Measurements from ENCODE around the gene VWC2.

The VWC2 gene

DNA sequence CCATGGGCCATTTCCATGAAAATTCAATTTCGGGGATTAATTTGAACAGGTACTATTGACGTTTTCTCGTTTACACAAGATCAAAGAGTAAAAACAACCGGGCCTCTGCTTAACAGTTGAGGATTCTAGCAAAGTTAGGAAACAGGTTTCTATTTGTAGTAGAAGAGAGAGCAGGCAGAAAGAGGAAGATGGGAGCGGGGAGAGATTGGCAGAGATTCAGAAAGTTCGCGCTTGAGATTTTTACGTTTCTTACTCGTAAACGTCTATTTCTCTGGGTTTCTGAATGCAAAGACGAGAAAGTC is 571 bp upstream of the VWC2 start:
- Mint-ChIP-seq H3K4me3 (peak overlapping the region; percentile 88 to 97 (median 94)), H3K9me3 (no peaks in the 10 kb centered on the region), H3K4me1 (peaks cover 12% of the 10 kb centered on the region), H3K36me3 (ENCODE audit: low read depth) (no peaks in the 10 kb centered on the region), H3K27ac (peak overlapping the region in 2 of 3 experiments; percentile 71 to 93), H3K27me3 (ENCODE audit: low read depth) (peaks cover 93% of the 10 kb centered on the region)
- TF ChIP-seq CTCF (IDR thresholded peaks at IDR 0.05; ENCODE audit: unreplicated experiment in 3 of 3) = no peak

GRCh38 chr7:49773936-49774458 is 559 bp downstream of the VWC2 start:
- Mint-ChIP-seq H3K36me3 (ENCODE audit: low read depth) (no peaks in the 10 kb centered on the region), H3K4me1 (peaks cover 12% of the 10 kb centered on the region), H3K9me3 (peaks cover 3% of the 10 kb centered on the region), H3K27ac (peak overlapping the region in 1 of 3 experiments; percentile 23), H3K27me3 (ENCODE audit: low read depth) (peaks cover 91% of the 10 kb centered on the region), H3K4me3 (peak overlapping the region; percentile 52 to 93 (median 69))
- TF ChIP-seq CTCF (IDR thresholded peaks at IDR 0.05; ENCODE audit: unreplicated experiment in 3 of 3) = no peak

- Mint-ChIP-seq H3K27me3 (ENCODE audit: low read depth) (peaks cover 91% of the 10 kb centered on the region), H3K36me3 (ENCODE audit: low read depth) (no peaks in the 10 kb centered on the region), H3K4me3 (peak overlapping the region; percentile 88 to 93 (median 93)), H3K4me1 (peaks cover 12% of the 10 kb centered on the region), H3K27ac (peak overlapping the region in 1 of 3 experiments; percentile 84), H3K9me3 (peaks cover 3% of the 10 kb centered on the region)
- no peak for TF ChIP-seq CTCF (IDR thresholded peaks at IDR 0.05; ENCODE audit: unreplicated experiment in 3 of 3)
These were observed 1.1 kb downstream of the VWC2 start for GRCh38 chr7:49774459-49775064.

DNA sequence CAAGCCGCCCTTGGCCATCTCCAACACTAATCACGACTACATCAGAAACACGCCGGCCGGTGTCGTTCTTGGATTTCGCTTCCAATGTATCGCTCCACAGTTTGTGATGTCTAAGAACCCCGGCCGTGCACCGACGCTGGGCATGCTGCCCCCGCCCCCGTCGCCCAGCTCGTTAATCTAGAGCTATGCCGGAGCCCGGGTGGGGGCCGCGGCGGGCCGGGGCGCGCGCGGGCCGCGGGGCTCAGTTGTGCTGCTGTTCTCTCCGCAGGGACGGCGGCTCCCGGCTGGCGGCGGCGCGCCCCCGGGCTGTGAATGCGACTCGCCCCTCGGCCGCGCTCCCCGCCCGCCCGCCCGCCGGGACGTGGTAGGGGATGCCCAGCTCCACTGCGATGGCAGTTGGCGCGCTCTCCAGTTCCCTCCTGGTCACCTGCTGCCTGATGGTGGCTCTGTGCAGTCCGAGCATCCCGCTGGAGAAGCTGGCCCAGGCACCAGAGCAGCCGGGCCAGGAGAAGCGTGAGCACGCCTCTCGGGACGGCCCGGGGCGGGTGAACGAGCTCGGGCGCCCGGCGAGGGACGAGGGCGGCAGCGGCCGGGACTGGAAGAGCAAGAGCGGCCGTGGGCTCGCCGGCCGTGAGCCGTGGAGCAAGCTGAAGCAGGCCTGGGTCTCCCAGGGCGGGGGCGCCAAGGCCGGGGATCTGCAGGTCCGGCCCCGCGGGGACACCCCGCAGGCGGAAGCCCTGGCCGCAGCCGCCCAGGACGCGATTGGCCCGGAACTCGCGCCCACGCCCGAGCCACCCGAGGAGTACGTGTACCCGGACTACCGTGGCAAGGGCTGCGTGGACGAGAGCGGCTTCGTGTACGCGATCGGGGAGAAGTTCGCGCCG is 1.9 kb downstream of the VWC2 start:
- H3K9me3 Mint-ChIP-seq = peaks cover 5% of the 10 kb centered on the region
- peak overlapping the region; percentile 88 to 93 (median 93) for H3K4me3 Mint-ChIP-seq
- TF ChIP-seq CTCF (IDR thresholded peaks at IDR 0.05; ENCODE audit: unreplicated experiment in 3 of 3) = no peak
- peak overlapping the region in 1 of 3 experiments; percentile 84 for H3K27ac Mint-ChIP-seq
- no peaks in the 10 kb centered on the region for H3K36me3 Mint-ChIP-seq (ENCODE audit: low read depth)
- peaks cover 91% of the 10 kb centered on the region for H3K27me3 Mint-ChIP-seq (ENCODE audit: low read depth)
- H3K4me1 Mint-ChIP-seq = peaks cover 12% of the 10 kb centered on the region

GRCh38 chr7:49775949-49776443 is 2.6 kb downstream of the VWC2 start:
- H3K27me3 Mint-ChIP-seq (ENCODE audit: low read depth) = peaks cover 85% of the 10 kb centered on the region
- peaks cover 12% of the 10 kb centered on the region for H3K4me1 Mint-ChIP-seq
- no peak overlapping the region for H3K27ac Mint-ChIP-seq

More at GRCh38 chr7:49775949-49776443, 2.6 kb downstream of the VWC2 start:
- peak overlapping the region; percentile 76 to 86 (median 78) for H3K4me3 Mint-ChIP-seq
- H3K9me3 Mint-ChIP-seq = peaks cover 5% of the 10 kb centered on the region
- no peaks in the 10 kb centered on the region for H3K36me3 Mint-ChIP-seq (ENCODE audit: low read depth)
- no peak for TF ChIP-seq CTCF (IDR thresholded peaks at IDR 0.05; ENCODE audit: unreplicated experiment in 3 of 3)
